Inferior parietal cortex (tissue), 1 donor: ENCODE measurements around the gene CAPN8.
"Not testable (repeated sequence)": the region's sequence is repeated elsewhere in the genome, so short reads cannot be mapped to it uniquely, and the experiment has no call there.

ENCODE experiments used
- DNase-seq: peaks from one replicate; pipeline ENCODE4 v3.0.0-alpha.2; 2016; ENCODE audit errors: extremely low spot score

Gene CAPN8

GRCh38 chr1:223525957-223526356 is 139.5 kb downstream of the CAPN8 start:
- DNase-seq = no peak

GRCh38 chr1:223525546-223525945 is 140.0 kb downstream of the CAPN8 start:
- no peak for DNase-seq

- no peak for DNase-seq
Observed at GRCh38 chr1:223524930-223525451, 140.5 kb downstream of the CAPN8 start.

- DNase-seq = no peak
Observed at GRCh38 chr1:223521150-223521549, 144.4 kb downstream of the CAPN8 start.

- DNase-seq = no peak
Observed at GRCh38 chr1:223520200-223520599, 145.3 kb downstream of the CAPN8 start.

GRCh38 chr1:223519116-223519515 is 146.4 kb downstream of the CAPN8 start:
- no peak for DNase-seq

- not testable (repeated sequence) for DNase-seq
Observed at GRCh38 chr1:223518553-223518952, 146.9 kb downstream of the CAPN8 start.

GRCh38 chr1:223515926-223516325 is 149.6 kb downstream of the CAPN8 start:
- no peak for DNase-seq

- DNase-seq = no peak
Observed at GRCh38 chr1:223515421-223515820, 150.1 kb downstream of the CAPN8 start.

GRCh38 chr1:223514644-223515043 is 150.9 kb downstream of the CAPN8 start:
- no peak for DNase-seq

GRCh38 chr1:223513309-223513708 is 152.2 kb downstream of the CAPN8 start:
- DNase-seq = no peak

- no peak for DNase-seq
Observed at GRCh38 chr1:223512057-223512456, 153.4 kb downstream of the CAPN8 start.

GRCh38 chr1:223508796-223509195 is 156.7 kb downstream of the CAPN8 start:
- peak; percentile 34 for DNase-seq

- DNase-seq = no peak
Observed at GRCh38 chr1:223504741-223505140, 160.8 kb downstream of the CAPN8 start.

- DNase-seq = no peak
Observed at GRCh38 chr1:223503348-223503747, 162.2 kb downstream of the CAPN8 start.

- DNase-seq = peak; percentile 14
Observed at GRCh38 chr1:223500560-223501425, 164.7 kb downstream of the CAPN8 start.

GRCh38 chr1:223496883-223497282 is 168.6 kb downstream of the CAPN8 start:
- DNase-seq = no peak

- no peak for DNase-seq
Observed at GRCh38 chr1:223494926-223495645, 170.4 kb downstream of the CAPN8 start.

- no peak for DNase-seq
Observed at GRCh38 chr1:223492044-223492443, 173.5 kb downstream of the CAPN8 start.
